NCI-H1092 (cell line): ENCODE data around the gene SVBP.
A peak's percentile ranks its signal among the peaks of the same experiment; 100 is the strongest.

ENCODE experiments used
- DNase-seq: peaks from one replicate; lab custom pipeline; 2025; lab: John Stamatoyannopoulos, UW

The SVBP gene

GRCh38 chr1:42806171-42806570 is 11.0 kb downstream of the SVBP start:
- no peak for DNase-seq

GRCh38 chr1:42801832-42802473 is 15.2 kb downstream of the SVBP start:
- no peak for DNase-seq

- no peak for DNase-seq
These were observed 19.2 kb downstream of the SVBP start for GRCh38 chr1:42797979-42798378.

- DNase-seq, result no peak
These were observed 19.8 kb downstream of the SVBP start for GRCh38 chr1:42797414-42797813.

- no peak for DNase-seq
These were observed 23.4 kb downstream of the SVBP start for GRCh38 chr1:42793824-42794223.

GRCh38 chr1:42788021-42788420 is 29.2 kb downstream of the SVBP start:
- no peak for DNase-seq

- DNase-seq, result no peak
These were observed 31.1 kb downstream of the SVBP start for GRCh38 chr1:42786097-42786496.

GRCh38 chr1:42784946-42785693 is 32.1 kb downstream of the SVBP start, which contains the start of gene TMEM269:
Gene TMEM269, plus strand, starts transcription at chr1:42784991. Its CDS starts 4,903 bp downstream, at chr1:42789894.
- DNase-seq, result no peak

GRCh38 chr1:42784547-42784945 is 32.7 kb downstream of the SVBP start:
- no peak for DNase-seq

- DNase-seq, result no peak
These were observed 34.1 kb downstream of the SVBP start for GRCh38 chr1:42783092-42783491.

GRCh38 chr1:42780176-42780575 is 37.0 kb downstream of the SVBP start:
- DNase-seq, result no peak

- DNase-seq, result no peak
These were observed 37.5 kb downstream of the SVBP start for GRCh38 chr1:42779725-42780124.

GRCh38 chr1:42777852-42778251 is 39.3 kb downstream of the SVBP start:
- DNase-seq, result no peak

- no peak for DNase-seq
These were observed 40.7 kb downstream of the SVBP start for GRCh38 chr1:42776502-42776901.

- no peak for DNase-seq
These were observed 42.2 kb downstream of the SVBP start for GRCh38 chr1:42774928-42775526.

- DNase-seq, result no peak
These were observed 43.8 kb downstream of the SVBP start for GRCh38 chr1:42773420-42773819.

- DNase-seq, result no peak
These were observed 47.4 kb downstream of the SVBP start for GRCh38 chr1:42769811-42770210.

GRCh38 chr1:42768172-42768571 is 49.0 kb downstream of the SVBP start:
- no peak for DNase-seq

GRCh38 chr1:42767510-42768000 is 49.6 kb downstream of the SVBP start:
- DNase-seq, result peak; percentile 80

GRCh38 chr1:42766741-42767509 is 50.3 kb downstream of the SVBP start, which contains the start of the genes C1orf50 and P3H1:
Gene C1orf50, plus strand, starts transcription at chr1:42767249. Its CDS starts 63 bp downstream, at chr1:42767312.
Gene P3H1, minus strand, starts transcription at chr1:42767028. Its CDS starts 57 bp downstream, at chr1:42766971.
- peak; percentile 100 for DNase-seq

GRCh38 chr1:42765832-42766740 is 51.1 kb downstream of the SVBP start:
- peak; percentile 62 for DNase-seq
